ENCODE measurements around the gene ADAMTS4. TPM values are rescaled to one million over a fixed set of nuclear protein-coding genes. Genes with fewer than 3 reads are reported as not detected.

ADAMTS4 gene, protein sequence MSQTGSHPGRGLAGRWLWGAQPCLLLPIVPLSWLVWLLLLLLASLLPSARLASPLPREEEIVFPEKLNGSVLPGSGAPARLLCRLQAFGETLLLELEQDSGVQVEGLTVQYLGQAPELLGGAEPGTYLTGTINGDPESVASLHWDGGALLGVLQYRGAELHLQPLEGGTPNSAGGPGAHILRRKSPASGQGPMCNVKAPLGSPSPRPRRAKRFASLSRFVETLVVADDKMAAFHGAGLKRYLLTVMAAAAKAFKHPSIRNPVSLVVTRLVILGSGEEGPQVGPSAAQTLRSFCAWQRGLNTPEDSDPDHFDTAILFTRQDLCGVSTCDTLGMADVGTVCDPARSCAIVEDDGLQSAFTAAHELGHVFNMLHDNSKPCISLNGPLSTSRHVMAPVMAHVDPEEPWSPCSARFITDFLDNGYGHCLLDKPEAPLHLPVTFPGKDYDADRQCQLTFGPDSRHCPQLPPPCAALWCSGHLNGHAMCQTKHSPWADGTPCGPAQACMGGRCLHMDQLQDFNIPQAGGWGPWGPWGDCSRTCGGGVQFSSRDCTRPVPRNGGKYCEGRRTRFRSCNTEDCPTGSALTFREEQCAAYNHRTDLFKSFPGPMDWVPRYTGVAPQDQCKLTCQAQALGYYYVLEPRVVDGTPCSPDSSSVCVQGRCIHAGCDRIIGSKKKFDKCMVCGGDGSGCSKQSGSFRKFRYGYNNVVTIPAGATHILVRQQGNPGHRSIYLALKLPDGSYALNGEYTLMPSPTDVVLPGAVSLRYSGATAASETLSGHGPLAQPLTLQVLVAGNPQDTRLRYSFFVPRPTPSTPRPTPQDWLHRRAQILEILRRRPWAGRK
- total RNA-seq = 1 to 10 TPM; 1.3 to 2.6 (median 1.8) TPM

- Histone ChIP-seq H3K4me3 (peak within 1 kb of the TSS; percentile 14 to 65 (median 38)), H3K9me3 (no peaks in the 10 kb centered on the region), H3K4me1 (peaks cover 43 to 93% (median 84%) of the 10 kb centered on the region in 3 donors), H3K36me3 (peaks cover 0 to 7% (median 0%) of the 10 kb centered on the region in 3 donors), H3K27ac (peak within 1 kb of the TSS; percentile 90 to 99 (median 97)), H3K27me3 (no peaks in the 10 kb centered on the region)
- TF ChIP-seq CTCF (IDR thresholded peaks at IDR 0.05) (no peak), POLR2A (IDR thresholded peaks at IDR 0.05) (peak in 2 of 4 donors; percentile 46 to 71)
- no peak for DNase-seq
- 17 to 30% methylated on average over 9 to 11 of the region's 11 CpGs for WGBS, 2 donors
- intact Hi-C loops (cut with DNase I) = no loop called here
Measured at GRCh38 chr1:161198897-161199431, at the start of gene ADAMTS4. Gene ADAMTS4 (minus strand): TSS chr1:161199054. CDS start chr1:161198627, 427 bp downstream.

GRCh38 chr1:161244888-161245287 lies 46.0 kb upstream of the ADAMTS4 start:
- TF ChIP-seq POLR2A (IDR thresholded peaks at IDR 0.05) = no peak
- WGBS, 2 donors = 43 to 44% methylated on average over 4 of the region's 4 CpGs
- peaks cover 0 to 13% (median 7%) of the 10 kb centered on the region in 3 donors for H3K4me1 ChIP-seq
- H3K9me3 ChIP-seq = no peaks in the 10 kb centered on the region
- peak overlapping the region in 3 of 4 donors; percentile 46 to 57 (median 57) for H3K27ac ChIP-seq
- DNase-seq = no peak
- H3K36me3 ChIP-seq = no peaks in the 10 kb centered on the region
- H3K27me3 ChIP-seq = no peaks in the 10 kb centered on the region
- intact Hi-C loops (cut with DNase I) = no loop called here
- H3K4me3 ChIP-seq = no peak overlapping the region

- intact Hi-C loops (cut with DNase I) = no loop called here
- 62 to 69% methylated on average over 2 of the region's 2 CpGs for WGBS, 2 donors
- no peak for DNase-seq
Measured at GRCh38 chr1:161242313-161242712, 43.5 kb upstream of the ADAMTS4 start.

DNA sequence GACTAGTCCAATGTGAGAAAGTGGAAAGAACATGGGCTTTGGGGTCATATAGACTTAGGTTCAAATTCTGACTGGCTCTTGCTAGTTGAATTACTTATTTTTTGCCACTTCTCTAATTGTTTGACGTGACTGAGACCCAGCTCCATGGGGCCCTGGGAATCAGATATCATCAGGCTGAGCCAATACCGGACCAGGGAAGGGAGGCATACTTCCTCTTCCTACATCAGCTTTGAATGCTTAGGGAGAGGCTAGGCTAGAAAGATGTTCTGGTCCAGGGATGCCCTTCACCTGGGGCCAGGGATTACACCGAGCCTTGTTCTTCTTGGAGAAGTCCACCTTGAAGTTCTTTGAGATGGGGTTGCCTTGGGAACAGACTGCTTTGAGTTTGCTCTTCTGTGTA lies 42.8 kb upstream of the ADAMTS4 start:
- no peak overlapping the region for H3K4me3 ChIP-seq
- H3K27me3 ChIP-seq = no peaks in the 10 kb centered on the region
- no peaks in the 10 kb centered on the region for H3K36me3 ChIP-seq
- WGBS, 2 donors = 67 to 82% methylated on average over 1 to 3 of the region's 3 CpGs
- DNase-seq = no peak
- TF ChIP-seq CTCF (IDR thresholded peaks at IDR 0.05) (no peak), POLR2A (IDR thresholded peaks at IDR 0.05) (no peak)
- peaks cover 0 to 13% (median 7%) of the 10 kb centered on the region in 3 donors for H3K4me1 ChIP-seq
- H3K27ac ChIP-seq = no peak overlapping the region
- intact Hi-C loops (cut with DNase I) = no loop called here
- H3K9me3 ChIP-seq = no peaks in the 10 kb centered on the region

More at GRCh38 chr1:161242313-161242712, 43.5 kb upstream of the ADAMTS4 start:
- Histone ChIP-seq H3K27me3 (no peaks in the 10 kb centered on the region), H3K27ac (no peak overlapping the region), H3K9me3 (no peaks in the 10 kb centered on the region), H3K4me3 (no peak overlapping the region), H3K36me3 (no peaks in the 10 kb centered on the region), H3K4me1 (peaks cover 0 to 13% (median 7%) of the 10 kb centered on the region in 3 donors)
- TF ChIP-seq CTCF (IDR thresholded peaks at IDR 0.05) (no peak), POLR2A (IDR thresholded peaks at IDR 0.05) (no peak)

DNA sequence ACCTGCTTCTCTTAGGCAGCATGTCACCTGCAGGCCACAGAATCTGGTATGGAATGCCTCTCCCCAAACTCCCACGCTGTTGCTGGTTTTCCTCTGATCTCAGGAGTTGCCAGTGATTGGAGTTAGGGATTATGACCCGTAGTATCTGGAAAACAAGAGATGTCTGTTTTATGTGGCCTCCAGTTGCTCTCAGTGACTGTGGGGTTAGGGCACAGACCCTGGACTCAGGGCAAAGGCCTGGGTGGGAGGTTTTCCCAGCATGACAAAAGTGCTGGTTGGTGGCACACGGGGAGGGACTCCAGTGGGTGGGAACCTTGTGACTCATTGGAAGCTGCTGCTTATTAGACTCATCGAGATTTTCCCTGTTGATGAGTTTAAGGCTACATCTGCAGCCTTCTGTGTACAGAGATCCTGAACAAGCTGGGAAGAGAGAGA lies 39.2 kb upstream of the ADAMTS4 start, which contains the start of gene NR1I3:
Gene NR1I3 (minus strand): TSS at position 165 of the 435 bp plus-strand sequence. CDS start 1,638 bp downstream, outside the sequence.
- intact Hi-C loops (cut with DNase I) = no loop called here
- WGBS, 2 donors = 58 to 62% methylated on average over 2 to 4 of the region's 4 CpGs
- no peak within 1 kb of the TSS for H3K4me3 ChIP-seq
- no peak for DNase-seq
- H3K27ac ChIP-seq = no peak within 1 kb of the TSS
- no peaks in the 10 kb centered on the region for H3K9me3 ChIP-seq
- no peaks in the 10 kb centered on the region for H3K27me3 ChIP-seq
- H3K4me1 ChIP-seq = no peaks in the 10 kb centered on the region
- H3K36me3 ChIP-seq = no peaks in the 10 kb centered on the region
- TF ChIP-seq POLR2A (IDR thresholded peaks at IDR 0.05) (no peak), CTCF (IDR thresholded peaks at IDR 0.05) (no peak)
